DOHH2 (cell line): ENCODE data around the gene MAP1LC3A.

Experiments
- CTCF ChIP-seq: fragments of 200-600 bp; sonication (generic); IDR thresholded peaks from one replicate; pipeline ENCODE4 v1.5.1; 2014; ENCODE audit warnings: antibody characterized with exemption, mild to moderate bottlenecking, low read depth, low read length; ENCODE audit not compliant: poor library complexity, severe bottlenecking
- EZH2phosphoT487 ChIP-seq: fragments of 200-600 bp; sonication (generic); IDR thresholded peaks from 2 replicates; pipeline ENCODE4 v1.6.1; 2017; ENCODE audit warnings: borderline replicate concordance, mild to moderate bottlenecking, antibody characterized with exemption, low read length, moderate library complexity, mixed read lengths

GRCh38 chr20:34585019-34585418 is 26.5 kb downstream of the MAP1LC3A start:
- no peak for TF ChIP-seq CTCF
- TF ChIP-seq EZH2phosphoT487: no peak
